Vagina (tissue), 2 donors: Measurements from ENCODE around the gene RANBP3L.

Source experiments
- CTCF ChIP-seq, 3 experiments: fragments of 450-650 bp in 2 of 3; fragments of 200-600 bp in 1 of 3; sonication (generic) in 1 of 3; IDR thresholded peaks; one replicate each; pipeline ENCODE4 v1.5.1; 2017 to 2019; ENCODE audit warnings: antibody characterized with exemption in 3 of 3, mild to moderate bottlenecking in 2 of 3, moderate library complexity in 2 of 3
- POLR2A ChIP-seq, 2 donors: fragments of 450-650 bp; IDR thresholded peaks; one replicate each; pipeline ENCODE4 v1.6.1; 2017; ENCODE audit warnings: antibody characterized with exemption in 2 of 2, mild to moderate bottlenecking in 2 of 2, moderate library complexity in 2 of 2
- POLR2AphosphoS5 ChIP-seq, 2 donors: sonication (generic); formaldehyde crosslinking; IDR thresholded peaks; one replicate each; pipeline ENCODE4 v1.9.0; 2017; ENCODE audit warnings: antibody characterized with exemption in 2 of 2, mild to moderate bottlenecking in 2 of 2, low read depth in 1 of 2; ENCODE audit not compliant: insufficient read depth in 1 of 2

- TF ChIP-seq CTCF (IDR thresholded peaks at IDR 0.05) (no peak), POLR2A (IDR thresholded peaks at IDR 0.05) (no peak), POLR2AphosphoS5 (IDR thresholded peaks at IDR 0.05; ENCODE audit: insufficient read depth in 1 of 2, low read depth in 1 of 2) (no peak)
Measured at GRCh38 chr5:36297653-36298052, 4.0 kb downstream of the RANBP3L start.
